Sigmoid colon (tissue), 7 donors: ENCODE data around the gene PANK4. TPM values are rescaled to one million over a fixed set of nuclear protein-coding genes. Genes with fewer than 3 reads are reported as not detected.

ENCODE experiments used
- DNase-seq: peaks from one replicate; pipeline ENCODE4 v3.0.0-alpha.2; 2019
- H3K27ac ChIP-seq, 4 donors: fragments of 200-600 bp; sonication (generic); one replicate each; pipeline ENCODE4 v1.5.1; 2016 to 2019; ENCODE audit warnings: mild to moderate bottlenecking in 1 of 4
- H3K27me3 ChIP-seq, 3 donors: fragments of 200-600 bp; sonication (generic); one replicate each; pipeline ENCODE4 v1.5.1; 2019; ENCODE audit warnings: mild to moderate bottlenecking in 1 of 3
- H3K36me3 ChIP-seq, 4 donors: fragments of 200-600 bp; sonication (generic); one replicate each; pipeline ENCODE4 v1.5.1; 2016 to 2019
- H3K4me1 ChIP-seq, 4 donors: fragments of 200-600 bp; sonication (generic); one replicate each; pipeline ENCODE4 v1.5.1; 2017 to 2019
- H3K4me3 ChIP-seq, 4 donors: fragments of 200-600 bp; sonication (generic); one replicate each; pipeline ENCODE4 v1.5.1; 2017 to 2019; ENCODE audit warnings: mild to moderate bottlenecking in 2 of 4, moderate library complexity in 1 of 4
- H3K9me3 ChIP-seq, 4 donors: fragments of 200-600 bp in 3 of 4; sonication (generic) in 3 of 4; one replicate each; pipeline versions ENCODE4 v1.5.1 to v1.6.1; 2013 to 2019
- EP300 ChIP-seq, 4 donors: sonication (generic); formaldehyde crosslinking; IDR thresholded peaks; one replicate each; pipeline ENCODE4 v1.6.1; 2017; ENCODE audit warnings: antibody characterized with exemption in 4 of 4
- POLR2A ChIP-seq, 2 donors: fragments of 450-650 bp; IDR thresholded peaks; one replicate each; pipeline ENCODE4 v1.6.1; 2016; ENCODE audit warnings: antibody characterized with exemption in 2 of 2, mild to moderate bottlenecking in 2 of 2, moderate library complexity in 2 of 2
- POLR2AphosphoS5 ChIP-seq, 4 donors: sonication (generic); formaldehyde crosslinking; IDR thresholded peaks; one replicate each; pipeline ENCODE4 v1.6.1; 2017; ENCODE audit warnings: antibody characterized with exemption in 4 of 4
- WGBS, 2 donors: extraction: QIAGEN DNeasy Blood & Tissue Kit; methylation state at CpG; one replicate each; pipeline ENCODE4 v1.1.7; 2013; 5-methylcytosine and 5-hydroxymethylcytosine counted together
- intact Hi-C: fragments of 100-400 bp; cut with DNase I; formaldehyde crosslinking; loops from one replicate; pipeline ENCODE4 v1.15.1; 2023
- polyA plus RNA-seq, 3 donors: library from polyadenylated mRNA; stranded (reverse); fragments of 200-250 nt; gene quantifications; one replicate each; pipeline ENCODE4 v1.2.3, GENCODE V29; 2013
- total RNA-seq, 4 donors: library from RNA; depleted of rRNA; stranded (reverse); fragments of >200 nt; gene quantifications; one replicate each; pipeline ENCODE4 v1.1.0, GENCODE V29; 2016
- TF ChIP-seq, protein P1 (sequence below), 4 experiments: fragments of 450-650 bp in 3 of 4; fragments of 200-600 bp in 1 of 4; IDR thresholded peaks; one replicate each; pipeline ENCODE4 v1.5.1; 2016 to 2019; ENCODE audit warnings: antibody characterized with exemption in 4 of 4, mild to moderate bottlenecking in 3 of 4, moderate library complexity in 2 of 4
- donor health status: healthy with polysubstance abuse.
- donor health status: Bipolar disorder and iron deficiency.
- donor health status: healthy.

The PANK4 gene
- total and polyA plus RNA-seq, 7 donors: 11.4 to 37.7 (median 25.4) TPM

- TF ChIP-seq, protein P1, sequence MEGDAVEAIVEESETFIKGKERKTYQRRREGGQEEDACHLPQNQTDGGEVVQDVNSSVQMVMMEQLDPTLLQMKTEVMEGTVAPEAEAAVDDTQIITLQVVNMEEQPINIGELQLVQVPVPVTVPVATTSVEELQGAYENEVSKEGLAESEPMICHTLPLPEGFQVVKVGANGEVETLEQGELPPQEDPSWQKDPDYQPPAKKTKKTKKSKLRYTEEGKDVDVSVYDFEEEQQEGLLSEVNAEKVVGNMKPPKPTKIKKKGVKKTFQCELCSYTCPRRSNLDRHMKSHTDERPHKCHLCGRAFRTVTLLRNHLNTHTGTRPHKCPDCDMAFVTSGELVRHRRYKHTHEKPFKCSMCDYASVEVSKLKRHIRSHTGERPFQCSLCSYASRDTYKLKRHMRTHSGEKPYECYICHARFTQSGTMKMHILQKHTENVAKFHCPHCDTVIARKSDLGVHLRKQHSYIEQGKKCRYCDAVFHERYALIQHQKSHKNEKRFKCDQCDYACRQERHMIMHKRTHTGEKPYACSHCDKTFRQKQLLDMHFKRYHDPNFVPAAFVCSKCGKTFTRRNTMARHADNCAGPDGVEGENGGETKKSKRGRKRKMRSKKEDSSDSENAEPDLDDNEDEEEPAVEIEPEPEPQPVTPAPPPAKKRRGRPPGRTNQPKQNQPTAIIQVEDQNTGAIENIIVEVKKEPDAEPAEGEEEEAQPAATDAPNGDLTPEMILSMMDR (IDR thresholded peaks at IDR 0.05): no peak
- no peak for TF ChIP-seq POLR2AphosphoS5 (IDR thresholded peaks at IDR 0.05)
- TF ChIP-seq EP300 (IDR thresholded peaks at IDR 0.05): no peak
- no peak for TF ChIP-seq POLR2A (IDR thresholded peaks at IDR 0.05)
- WGBS, 2 donors: 94% methylated on average over 6 of the region's 6 CpGs
- intact Hi-C loops: loop anchor here (10.0 kb wide), 1 partner anchor 86 kb away; no protein-coding TSS in a partner anchor
- Histone ChIP-seq H3K27me3 (no peaks in the 10 kb centered on the region), H3K9me3 (no peaks in the 10 kb centered on the region), H3K36me3 (peaks cover 5 to 58% (median 12%) of the 10 kb centered on the region in 4 donors), H3K27ac (no peak overlapping the region), H3K4me1 (peaks cover 0 to 35% (median 34%) of the 10 kb centered on the region in 4 donors), H3K4me3 (no peak overlapping the region)
- no peak for DNase-seq
Observed at GRCh38 chr1:2558861-2559260, 32.5 kb upstream of the PANK4 start.

- no peaks in the 10 kb centered on the region for H3K9me3 ChIP-seq
- no peak overlapping the region for H3K27ac ChIP-seq
- intact Hi-C loops: loop anchor here (10.0 kb wide), 1 partner anchor 86 kb away; no protein-coding TSS in a partner anchor
- H3K4me1 ChIP-seq: peaks cover 0 to 35% (median 34%) of the 10 kb centered on the region in 4 donors
- no peak for TF ChIP-seq EP300 (IDR thresholded peaks at IDR 0.05)
- TF ChIP-seq, protein P1 (IDR thresholded peaks at IDR 0.05): no peak
- no peak for TF ChIP-seq POLR2A (IDR thresholded peaks at IDR 0.05)
- no peak for TF ChIP-seq POLR2AphosphoS5 (IDR thresholded peaks at IDR 0.05)
- 94 to 95% methylated on average over 12 of the region's 12 CpGs for WGBS, 2 donors
- DNase-seq: no peak
- H3K27me3 ChIP-seq: no peaks in the 10 kb centered on the region
- H3K36me3 ChIP-seq: peaks cover 5 to 58% (median 12%) of the 10 kb centered on the region in 4 donors
- no peak overlapping the region for H3K4me3 ChIP-seq
Observed at GRCh38 chr1:2558420-2558819, 32.0 kb upstream of the PANK4 start.

DNA sequence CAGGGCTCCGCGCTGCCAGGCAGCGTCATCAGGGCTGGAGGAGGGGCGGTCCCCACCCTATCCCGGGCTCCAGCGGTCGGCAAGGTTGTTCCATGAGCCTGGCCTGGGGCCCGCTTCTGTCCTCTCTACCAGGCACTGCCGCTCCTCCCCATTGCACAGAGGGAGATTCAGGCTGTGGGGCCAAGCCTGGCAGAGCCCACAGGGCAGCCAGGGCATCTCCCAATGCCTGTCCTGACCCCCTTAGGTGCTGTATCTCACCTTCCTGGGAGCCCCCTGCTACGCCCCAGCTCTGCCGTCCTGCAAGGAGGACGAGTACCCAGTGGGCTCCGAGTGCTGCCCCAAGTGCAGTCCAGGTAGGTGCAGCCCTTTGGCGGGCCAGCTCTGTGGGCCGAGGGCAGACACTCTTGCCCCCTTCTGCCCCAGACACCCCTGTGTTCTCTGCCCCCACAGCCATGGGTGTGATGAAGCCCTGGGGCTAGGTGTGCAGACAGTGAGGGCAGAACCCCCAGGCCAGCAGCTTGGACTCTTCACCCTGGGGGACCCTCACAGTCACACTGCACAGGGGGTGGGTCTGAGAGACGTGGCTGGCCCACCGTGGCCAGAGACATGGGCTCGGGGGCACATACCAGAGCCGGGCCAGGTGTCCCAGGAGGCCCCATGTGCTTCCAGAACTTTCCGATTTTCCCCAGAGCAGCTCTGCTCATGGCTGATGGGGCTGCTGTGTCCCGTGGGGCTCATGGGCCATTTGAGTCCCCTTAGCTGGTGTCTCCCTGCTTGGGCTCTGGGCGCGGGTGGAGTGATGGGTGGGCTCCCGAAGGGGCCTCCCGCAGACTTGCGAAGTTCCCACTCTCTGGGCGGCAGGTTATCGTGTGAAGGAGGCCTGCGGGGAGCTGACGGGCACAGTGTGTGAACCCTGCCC, 31.3 kb upstream of the PANK4 start:
- TF ChIP-seq POLR2AphosphoS5 (IDR thresholded peaks at IDR 0.05) (no peak), EP300 (IDR thresholded peaks at IDR 0.05) (no peak), POLR2A (IDR thresholded peaks at IDR 0.05) (no peak)
- TF ChIP-seq, protein P1 (IDR thresholded peaks at IDR 0.05): no peak
- no peak for DNase-seq
- Histone ChIP-seq H3K4me3 (peak overlapping the region; percentile 57 to 68 (median 64)), H3K27me3 (no peaks in the 10 kb centered on the region), H3K36me3 (peaks cover 5 to 51% (median 12%) of the 10 kb centered on the region in 4 donors), H3K4me1 (peaks cover 0 to 35% (median 34%) of the 10 kb centered on the region in 4 donors), H3K27ac (peak overlapping the region; percentile 83 to 91 (median 89)), H3K9me3 (no peaks in the 10 kb centered on the region)
- 50 to 81% methylated on average over 30 of the region's 30 CpGs for WGBS, 2 donors
- intact Hi-C loops: loop anchor here (2.0 to 10.0 kb wide), 2 partner anchors 27 to 87 kb away; no protein-coding TSS in a partner anchor

DNA sequence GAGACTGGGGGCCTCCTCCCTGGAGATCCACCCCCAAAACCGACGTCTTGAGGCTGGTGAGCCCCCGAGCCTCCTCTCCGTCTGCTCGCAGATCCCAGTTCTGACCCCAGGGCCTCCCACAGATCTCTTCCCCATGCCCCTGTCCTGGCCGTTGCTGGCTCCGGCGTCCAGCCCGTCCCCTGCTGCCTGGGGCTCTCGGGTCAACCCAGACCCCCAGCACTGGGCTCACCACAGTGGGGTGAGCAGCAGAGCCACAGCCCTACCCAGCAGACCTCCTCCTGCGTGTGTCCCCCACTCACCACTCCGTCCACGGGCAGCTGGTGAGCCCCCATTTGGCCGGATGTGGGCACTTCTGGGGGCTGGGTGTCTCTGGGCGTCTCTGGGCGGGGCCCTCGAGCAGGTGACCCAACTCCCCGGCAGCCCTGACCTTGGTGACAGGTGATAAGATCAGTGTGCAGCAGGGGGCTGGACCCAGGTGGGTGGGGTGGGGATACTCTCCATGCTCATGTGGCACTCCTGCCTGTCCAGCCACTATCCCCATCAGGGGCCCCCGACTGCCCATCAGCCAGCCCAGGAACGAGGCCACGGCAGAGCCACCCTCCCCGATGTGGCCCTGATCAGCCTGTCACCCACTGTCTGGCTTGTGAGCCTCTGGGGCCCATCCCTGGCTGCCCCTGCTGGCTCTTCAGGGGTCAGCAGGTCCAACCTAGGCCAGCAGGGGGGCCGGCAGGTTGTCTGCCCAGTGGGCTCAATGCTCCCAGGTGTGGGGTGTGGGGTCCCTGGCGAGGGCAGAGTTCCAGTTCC, 30.5 kb upstream of the PANK4 start:
- Histone ChIP-seq H3K9me3 (no peaks in the 10 kb centered on the region), H3K27me3 (peaks cover 0 to 5% (median 0%) of the 10 kb centered on the region in 3 donors), H3K27ac (peak overlapping the region; percentile 83 to 91 (median 89)), H3K36me3 (peaks cover 5 to 42% (median 10%) of the 10 kb centered on the region in 4 donors), H3K4me1 (peaks cover 0 to 35% (median 34%) of the 10 kb centered on the region in 4 donors), H3K4me3 (peak overlapping the region; percentile 57 to 68 (median 64))
- 1 to 7% methylated on average over 24 of the region's 24 CpGs for WGBS, 2 donors
- no peak for DNase-seq
- TF ChIP-seq POLR2AphosphoS5 (IDR thresholded peaks at IDR 0.05) (no peak), EP300 (IDR thresholded peaks at IDR 0.05) (no peak), POLR2A (IDR thresholded peaks at IDR 0.05) (no peak)
- TF ChIP-seq, protein P1 (IDR thresholded peaks at IDR 0.05): no peak
- intact Hi-C loops: loop anchor here (2.0 to 10.0 kb wide), 2 partner anchors 28 to 88 kb away; no protein-coding TSS in a partner anchor
